ENCODE results near the gene CYB5B.

CYB5B gene, protein sequence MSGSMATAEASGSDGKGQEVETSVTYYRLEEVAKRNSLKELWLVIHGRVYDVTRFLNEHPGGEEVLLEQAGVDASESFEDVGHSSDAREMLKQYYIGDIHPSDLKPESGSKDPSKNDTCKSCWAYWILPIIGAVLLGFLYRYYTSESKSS

DNA sequence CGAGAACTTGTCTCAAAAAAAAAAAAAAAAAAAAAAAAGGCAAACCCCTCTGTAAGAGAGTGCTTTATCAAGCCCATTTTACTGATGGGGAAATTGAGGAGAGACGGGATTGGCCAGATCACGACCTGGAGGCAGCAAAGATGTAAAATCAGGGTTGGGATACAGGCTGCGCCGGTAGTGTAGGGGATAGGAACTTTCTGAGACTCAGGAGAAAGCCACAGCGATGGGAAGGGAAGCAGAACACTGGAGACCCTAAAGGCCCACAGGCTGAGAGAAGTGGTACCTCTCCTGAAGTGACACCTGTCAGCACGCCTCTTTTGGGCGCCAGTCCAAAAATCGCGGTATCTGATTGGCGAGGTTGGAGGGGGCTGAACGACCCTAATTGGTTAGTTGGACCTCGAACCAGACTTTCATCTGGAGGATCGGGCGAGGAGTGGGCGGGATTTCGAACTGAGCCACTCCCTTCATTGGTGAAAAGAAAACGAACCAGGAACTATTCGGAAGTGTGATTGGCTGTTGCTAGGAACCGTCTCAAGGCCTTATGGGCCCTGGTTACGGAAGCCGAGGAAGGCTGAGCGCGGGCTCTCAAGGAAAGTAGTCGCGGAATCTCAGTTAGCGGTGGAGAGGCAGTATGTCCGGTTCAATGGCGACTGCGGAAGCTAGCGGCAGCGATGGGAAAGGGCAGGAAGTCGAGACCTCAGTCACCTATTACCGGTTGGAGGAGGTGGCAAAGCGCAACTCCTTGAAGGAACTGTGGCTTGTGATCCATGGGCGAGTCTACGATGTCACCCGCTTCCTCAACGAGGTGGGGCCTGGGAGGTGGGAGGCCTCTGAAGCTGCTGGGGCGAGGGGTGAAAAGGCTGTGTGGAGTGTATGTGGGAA is at the start of gene CYB5B:
CYB5B (plus strand) TSS at position 567 of the 882 bp plus-strand sequence; CDS start at position 632, 65 bp downstream.
- peak; percentile 99 to 100 for DNase-seq

DNA sequence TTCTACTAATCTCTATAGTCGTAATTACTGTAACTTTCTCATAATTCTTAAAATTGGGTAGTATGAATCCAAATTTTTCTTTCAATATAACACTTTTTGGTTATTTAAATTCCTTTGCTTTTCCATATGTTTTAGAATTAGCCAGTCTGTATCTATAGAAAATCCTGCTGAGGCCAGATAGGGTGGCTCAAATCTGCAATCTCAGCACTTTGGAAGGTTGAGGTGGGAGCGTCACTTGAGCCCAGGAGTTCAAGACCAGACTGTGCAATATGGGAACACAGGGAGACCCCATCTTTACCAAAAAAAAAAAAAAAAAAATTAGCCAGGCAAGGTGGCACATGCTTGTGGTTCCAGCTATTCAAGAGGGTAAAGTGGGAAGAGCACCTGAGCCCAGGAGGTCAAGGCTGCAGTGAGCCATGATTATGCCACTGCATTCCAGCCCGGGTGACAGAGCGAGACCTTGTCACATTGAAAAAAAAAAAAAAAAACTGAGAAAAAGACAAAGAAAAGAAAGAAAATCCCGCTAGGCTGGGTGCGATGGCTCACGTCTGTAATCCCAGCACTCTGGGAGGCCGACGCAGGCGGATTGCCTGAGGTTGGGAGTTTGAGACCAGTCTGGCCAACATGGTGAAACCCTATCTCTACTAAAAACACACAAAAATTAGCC is 47.9 kb upstream of the CYB5B start:
- no peak for DNase-seq

DNA sequence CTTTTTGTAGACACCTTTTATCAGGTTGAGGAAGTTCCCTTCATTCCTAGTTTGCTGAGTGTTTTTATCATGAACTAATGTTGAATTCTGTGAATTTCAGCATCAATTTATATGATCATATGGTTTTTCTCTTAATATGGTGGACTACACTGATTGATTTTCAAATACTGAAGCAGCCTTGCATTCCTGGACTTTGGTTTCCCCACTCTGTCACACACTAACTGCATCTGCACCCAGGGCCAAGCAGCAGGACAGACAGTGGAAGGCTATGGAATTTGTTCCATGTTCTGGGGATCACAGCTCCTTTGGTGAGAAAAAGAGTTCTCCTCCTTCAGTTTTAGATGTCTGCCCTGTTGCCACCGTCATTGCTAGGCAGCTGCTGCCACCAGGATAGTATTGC is 46.4 kb upstream of the CYB5B start:
- DNase-seq: no peak

DNA sequence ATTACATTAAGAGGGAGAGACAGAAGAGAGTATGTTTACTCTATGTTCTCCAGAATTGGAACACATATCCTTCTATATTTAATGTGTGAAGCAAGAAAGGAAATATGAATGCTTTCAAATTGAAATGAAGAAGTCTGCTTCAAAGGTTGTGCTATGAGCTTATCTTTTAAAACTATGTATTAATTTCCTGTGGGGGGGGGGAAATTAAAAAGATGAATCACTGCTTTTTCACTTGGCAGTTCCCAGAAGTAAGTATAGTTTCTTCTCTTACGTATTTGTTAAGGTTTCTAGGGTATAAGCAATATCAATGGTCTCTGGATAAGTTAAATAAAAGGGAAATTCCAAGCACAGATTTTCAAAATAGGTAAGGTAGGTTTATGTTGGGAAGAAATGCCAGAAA is 45.7 kb upstream of the CYB5B start:
- DNase-seq: no peak

DNA sequence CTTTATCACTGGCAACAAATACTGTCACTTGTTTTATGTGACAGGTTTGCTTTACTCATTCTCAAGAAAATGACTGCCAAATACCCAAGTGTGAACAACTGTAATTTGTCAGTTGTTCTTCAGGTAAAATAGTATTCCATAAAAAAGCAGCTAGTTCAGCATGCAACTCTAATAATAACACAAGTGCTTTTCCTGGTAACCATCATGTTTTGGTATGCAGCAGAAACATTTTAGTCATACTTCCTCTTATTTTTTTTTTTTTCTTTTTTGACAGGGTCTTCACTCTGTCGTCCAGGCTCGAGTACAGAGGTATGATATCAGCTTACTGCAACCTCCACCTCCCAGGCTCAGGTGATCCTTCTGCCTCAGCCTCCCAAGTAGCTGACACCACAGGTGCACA is 43.2 kb upstream of the CYB5B start:
- DNase-seq: no peak

DNA sequence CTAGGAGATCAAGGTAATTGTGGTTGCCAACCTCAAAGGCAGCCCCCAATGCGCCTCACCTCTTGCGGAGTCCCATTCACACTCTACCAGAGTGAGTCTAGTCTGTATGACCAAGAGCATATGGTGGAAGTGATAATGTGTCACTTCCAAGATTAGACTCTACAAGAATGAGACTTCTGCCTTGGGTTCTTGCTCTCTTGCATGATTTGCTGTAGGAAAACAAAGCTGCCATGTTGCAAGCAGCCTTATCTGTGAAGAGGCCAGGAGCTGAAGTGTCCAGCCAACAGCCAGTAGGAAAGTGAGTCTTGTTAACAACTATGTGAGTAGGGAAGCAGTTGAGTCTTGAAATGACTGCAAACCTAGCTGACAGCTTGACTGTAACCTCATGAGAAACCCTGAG is 42.0 kb upstream of the CYB5B start:
- DNase-seq: no peak

DNA sequence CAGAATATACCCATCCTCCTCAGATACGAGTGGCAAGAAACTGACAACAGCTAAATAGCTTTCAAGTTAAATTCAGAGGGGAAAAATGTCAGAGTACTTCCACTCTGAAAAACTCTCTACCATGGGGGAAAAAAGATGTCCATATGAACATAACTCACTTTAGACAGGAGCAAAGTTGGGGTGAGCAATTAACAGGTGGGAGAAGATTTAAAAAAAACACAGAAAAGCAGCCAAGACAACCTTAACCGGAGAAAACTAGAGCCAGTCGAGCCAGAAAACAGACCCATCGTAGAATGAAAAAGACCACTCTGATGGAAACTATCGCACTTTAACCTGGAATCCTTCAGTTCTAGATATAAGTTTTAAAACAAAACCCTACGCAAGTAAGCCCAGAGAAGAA is 39.4 kb upstream of the CYB5B start:
- DNase-seq: no peak

DNA sequence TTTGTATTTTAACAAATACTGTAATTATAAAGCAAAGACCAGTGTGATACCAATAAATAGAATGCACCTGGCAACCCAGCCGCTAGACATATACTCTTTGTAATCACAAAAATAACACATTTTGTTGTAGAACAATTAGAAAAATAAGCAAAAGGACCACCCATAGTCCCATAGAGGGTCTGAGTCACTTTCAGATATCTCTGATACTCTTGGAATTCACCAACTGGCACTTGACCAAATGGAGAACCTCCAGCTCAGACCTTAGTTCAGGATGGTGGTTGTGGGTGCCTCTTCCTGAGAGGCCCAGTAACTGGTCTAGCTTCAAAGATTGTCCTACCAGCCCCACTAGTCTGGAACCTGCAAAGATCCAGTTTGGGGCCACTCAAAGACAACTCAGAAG is 37.8 kb upstream of the CYB5B start:
- DNase-seq: no peak

DNA sequence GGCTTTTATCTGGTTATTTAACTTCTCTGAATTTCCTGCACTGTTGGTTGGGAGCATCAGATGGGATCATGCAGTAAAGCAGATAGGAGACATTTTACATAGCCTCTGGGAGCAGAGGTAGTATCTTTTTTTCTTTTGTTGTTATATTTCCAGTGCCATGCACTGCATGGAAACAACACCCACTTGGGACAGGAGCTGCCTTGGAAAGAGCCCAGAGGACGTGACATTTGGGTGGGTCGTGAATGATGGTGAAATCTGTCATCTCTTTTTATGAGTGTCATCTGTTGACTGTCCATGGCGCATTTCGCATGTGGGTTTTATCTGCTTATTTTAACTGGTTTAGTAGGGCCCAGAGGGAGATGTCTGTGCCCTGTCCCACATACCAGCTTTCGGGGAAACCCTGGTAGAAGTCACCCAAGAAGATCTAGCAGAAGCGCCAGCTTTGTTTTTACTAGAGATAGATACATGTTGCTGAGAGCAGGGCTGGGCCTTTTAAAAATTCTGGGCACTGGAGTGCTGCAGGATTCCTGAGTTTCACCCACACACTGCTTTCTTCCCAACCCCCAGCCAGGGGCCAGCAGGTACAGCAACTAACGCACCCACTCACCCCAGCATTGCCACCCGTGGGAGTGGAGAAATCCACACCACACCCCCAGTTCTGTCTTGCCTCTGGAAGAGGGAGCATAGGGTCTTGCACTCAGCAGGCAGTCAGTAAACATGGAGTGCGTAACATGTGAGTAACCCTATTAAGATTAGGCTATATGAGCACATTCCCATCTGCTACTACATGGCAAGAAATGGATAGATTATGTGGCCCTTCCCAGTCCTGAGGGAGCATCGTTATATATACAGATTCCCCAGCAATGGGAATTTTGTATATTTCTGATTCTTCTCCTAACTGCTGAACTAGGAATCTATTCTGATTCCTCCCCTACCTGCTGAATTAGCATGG is 30.2 kb upstream of the CYB5B start:
- peak; percentile 40 to 81 for DNase-seq

DNA sequence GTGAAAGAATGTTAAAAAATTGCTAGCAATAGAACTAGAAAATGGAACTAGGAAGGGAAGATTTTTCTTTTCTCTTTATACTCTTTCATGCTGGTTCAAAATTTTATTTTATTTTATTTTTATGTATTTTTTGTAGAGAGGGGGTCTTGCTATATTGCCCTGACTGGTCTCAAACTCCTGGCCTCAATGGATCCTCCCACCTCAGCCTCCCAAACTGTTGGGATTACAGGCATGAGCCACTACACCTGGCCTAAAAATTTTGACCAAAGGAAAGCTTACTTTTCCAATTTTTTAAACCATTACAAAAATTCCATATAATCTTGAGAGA is 28.6 kb upstream of the CYB5B start:
- no peak for DNase-seq

DNA sequence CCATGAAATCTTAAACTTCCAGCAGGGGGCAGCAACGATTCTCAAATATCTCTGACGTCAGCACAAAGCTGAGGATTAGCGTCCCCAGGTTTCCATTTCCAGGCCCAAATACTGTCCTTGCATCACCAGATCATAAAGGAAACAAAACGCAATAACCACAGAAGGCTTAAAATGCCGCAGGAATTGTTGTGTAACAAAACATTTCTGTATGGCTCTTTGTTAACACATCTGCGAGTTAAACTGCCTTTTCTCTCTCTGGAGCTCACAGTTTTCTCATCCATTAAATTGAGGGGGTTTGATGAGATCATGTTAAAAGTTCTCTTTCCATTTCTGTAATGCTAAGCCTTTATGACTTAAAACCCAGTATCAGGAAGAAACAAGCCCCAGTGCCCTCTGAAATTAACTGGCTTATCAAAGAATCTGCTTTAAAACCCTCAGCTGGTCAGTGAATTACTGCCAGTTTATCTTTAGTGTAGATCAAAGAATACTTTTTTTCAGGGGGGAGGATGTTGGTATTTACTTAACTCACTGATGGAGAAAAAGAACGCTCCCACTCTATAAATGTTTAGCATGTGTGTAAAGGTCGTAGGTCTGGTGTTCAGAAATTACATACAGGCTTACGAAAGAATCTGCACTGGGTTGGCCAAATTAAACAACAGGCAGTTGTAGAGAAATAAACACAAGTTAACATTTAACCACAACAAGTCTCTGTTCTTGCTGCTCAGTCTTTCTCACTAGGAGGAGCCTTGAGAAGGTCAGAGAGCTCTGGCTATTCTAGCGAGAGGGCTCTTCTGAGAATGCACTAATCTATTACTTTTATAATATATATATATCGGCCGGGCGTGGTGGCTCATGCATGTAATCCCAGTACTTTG is 28.0 kb upstream of the CYB5B start:
- peak; percentile 76 to 85 for DNase-seq

DNA sequence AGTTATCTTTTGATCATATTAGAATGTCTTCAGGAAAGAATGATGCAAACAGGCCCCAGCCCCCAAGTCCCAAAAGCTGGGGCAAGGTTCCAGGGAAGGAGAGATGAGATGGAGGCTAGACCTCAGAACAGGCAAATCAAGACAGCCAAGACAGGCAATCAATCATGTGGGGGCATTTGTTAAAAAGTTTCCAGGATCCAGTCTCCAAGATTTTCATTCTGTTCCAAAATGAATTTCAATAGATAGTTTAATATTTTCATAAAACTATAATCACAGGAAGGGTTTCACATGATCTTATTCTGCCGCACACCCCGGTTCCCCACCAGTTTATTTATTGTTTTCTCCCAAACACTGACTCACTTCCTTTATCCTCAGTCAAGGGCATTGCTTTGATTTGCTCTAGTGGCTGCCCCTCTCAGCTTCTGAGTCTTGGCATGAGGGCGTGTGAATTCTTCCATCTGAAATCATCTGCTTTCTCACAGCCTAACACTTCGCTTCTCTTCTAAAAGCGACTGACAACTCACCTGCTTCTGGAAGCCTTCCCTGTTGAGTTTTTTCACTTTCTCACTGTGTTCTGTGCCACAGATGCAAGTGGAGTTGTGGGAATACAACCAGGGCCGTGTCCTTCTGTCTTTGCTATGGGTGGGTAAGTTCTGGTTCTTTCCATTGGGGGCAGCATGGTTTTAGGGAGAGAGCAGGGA is 26.4 kb upstream of the CYB5B start:
- DNase-seq: peak; percentile 30 to 68

DNA sequence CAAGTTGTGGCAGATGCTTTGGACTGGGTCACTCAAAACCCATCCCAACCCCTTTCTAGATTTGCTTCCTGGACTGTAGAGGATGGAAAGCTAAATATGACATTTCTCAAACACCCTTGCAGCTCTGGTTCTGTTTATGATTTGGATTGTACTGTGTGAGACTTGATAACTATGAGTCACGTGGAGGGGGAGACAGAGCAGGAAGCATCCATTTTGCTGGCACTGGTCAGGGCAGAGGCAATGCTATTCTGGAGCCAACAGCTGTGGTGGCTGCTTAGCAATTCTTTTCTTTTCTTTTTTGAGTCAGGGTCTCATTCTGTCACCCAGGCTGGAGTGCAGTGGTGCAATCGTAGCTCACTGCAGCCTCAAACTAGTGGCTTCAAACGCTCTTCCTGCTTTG is 25.1 kb upstream of the CYB5B start:
- DNase-seq: no peak

DNA sequence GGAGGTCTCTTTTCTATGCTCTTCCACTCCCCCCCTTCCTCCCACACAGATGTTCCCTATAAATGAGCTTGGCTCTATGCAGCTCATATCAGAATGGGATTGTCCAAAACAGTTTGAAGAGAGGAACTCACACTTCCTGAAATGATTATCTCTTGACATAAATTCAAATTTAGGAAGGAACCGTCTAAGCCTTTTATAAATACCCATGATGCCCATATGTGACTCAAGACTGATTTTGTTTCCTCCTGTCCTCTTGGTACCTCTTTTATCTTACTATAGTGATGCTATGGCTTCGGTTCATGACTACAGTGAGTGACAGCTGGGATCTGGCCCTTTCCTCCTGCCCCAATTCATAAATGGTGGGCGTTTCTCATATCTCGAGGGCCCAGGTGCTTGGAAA is 22.0 kb upstream of the CYB5B start:
- no peak for DNase-seq

DNA sequence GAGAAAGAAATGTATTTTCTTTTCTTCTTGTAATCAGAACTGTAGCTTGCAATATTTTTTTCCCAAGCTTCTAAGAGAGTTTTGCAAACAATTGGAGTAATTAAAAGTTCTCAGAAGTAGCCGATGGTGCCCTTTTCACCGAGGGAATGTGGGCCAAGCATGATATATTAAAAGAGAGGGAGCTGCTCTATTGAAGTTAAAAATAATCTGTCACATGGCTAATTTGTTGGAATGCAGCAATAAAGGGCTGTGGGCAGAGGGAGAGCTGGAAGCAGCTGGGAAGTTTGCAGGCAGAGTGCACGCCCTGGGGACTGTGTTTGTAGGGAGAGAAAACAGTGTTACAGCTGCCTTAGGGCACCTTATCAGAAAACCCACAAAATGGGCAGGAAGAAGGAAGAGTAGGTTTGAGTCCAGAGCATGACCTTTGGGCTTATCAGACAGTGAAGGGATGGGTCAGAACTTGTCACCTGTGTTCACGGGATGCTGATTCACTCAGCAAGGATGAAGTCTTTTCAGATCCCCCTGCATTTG is 20.1 kb upstream of the CYB5B start:
- DNase-seq: no peak

DNA sequence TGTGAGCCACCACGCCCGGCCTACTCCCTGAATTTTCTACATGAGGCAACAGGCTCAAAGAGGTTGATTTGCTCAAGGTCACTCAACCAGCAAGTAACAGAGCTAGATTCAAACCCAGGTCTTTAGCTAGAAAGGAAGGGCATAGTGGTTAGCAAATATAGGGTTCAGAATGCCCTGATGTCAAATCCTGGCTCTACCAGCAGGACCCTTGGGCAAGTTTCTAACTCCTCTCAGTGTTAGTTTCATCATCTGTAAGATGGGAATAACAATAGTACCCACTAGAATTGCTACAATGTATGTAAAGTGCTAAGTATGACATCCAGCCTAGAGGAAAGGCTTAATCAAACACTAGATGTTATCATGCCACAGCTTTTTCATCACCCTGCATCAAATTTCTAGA is 19.1 kb upstream of the CYB5B start:
- no peak for DNase-seq

DNA sequence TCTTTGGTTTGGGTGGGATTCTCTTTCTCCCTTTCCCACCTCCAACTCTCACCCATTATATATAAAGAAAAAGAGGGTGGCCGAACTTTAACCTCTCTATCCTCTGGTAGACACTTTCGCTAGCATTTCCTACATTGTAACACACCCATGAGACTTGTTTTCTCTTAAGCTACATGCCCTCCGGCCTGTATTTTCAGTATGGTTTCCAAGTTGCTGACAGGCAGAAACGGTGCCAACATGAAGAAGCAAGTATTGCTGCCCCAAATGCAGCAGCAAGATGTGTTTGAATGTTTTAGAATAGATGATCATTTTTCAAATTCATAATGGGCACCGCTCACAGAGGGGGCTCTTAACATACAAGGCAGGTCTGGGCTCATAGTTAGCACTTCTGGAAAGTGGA is 18.7 kb upstream of the CYB5B start:
- DNase-seq: no peak

DNA sequence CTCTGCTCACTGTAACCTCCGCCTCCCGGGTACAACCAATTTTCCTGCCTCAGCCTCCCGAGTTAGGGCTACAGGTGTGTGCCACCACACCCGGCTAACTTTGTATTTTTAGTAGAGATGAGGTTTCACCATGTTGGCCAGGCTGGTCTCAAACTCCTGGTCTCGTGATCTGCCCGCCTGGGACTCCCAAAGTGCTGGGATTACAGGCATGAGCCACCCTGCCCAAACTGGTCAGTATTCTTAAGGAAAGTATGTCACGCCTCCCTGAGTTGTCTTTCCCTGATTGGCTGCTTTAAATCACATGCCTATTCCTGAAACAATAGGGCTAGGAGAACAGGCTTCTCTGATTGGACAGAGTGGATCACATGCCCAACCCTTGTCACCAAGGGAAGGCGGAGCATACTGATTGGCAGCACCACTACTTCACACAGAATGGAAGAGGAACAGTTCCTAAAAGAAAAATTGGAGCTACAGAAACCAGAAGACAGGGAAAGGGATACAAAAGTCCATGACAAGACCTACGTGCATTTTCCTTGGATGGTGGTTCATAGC is 17.6 kb upstream of the CYB5B start:
- no peak for DNase-seq

DNA sequence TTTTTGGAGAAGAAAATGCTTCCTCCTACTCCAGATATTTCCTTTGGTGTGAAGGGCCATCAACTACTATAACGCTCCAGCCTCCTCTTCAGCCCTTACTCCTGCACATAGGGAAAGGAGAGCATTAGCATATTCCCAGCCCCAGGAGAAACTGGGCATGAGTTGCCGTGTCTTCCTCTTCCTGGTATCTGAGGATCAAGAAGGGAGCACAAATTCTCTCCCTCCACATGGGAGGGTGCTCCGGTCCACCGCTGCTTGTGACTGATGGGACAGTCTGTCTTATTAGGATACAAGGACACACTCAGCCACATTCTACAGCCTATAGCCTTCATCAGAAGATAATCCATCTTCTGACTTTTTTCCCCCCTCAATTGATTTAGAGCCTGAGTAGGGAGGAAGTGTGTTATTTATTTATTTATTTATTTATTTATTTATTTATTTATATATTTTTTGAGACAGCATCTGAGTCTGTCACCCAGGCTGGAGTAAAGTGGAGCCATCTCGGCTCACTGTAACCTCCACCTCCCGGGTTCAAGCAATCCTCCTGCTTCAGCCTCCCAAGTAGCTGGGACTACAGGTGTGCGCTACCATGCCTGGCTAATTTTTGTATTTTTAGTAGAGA is 16.6 kb upstream of the CYB5B start:
- DNase-seq: no peak

DNA sequence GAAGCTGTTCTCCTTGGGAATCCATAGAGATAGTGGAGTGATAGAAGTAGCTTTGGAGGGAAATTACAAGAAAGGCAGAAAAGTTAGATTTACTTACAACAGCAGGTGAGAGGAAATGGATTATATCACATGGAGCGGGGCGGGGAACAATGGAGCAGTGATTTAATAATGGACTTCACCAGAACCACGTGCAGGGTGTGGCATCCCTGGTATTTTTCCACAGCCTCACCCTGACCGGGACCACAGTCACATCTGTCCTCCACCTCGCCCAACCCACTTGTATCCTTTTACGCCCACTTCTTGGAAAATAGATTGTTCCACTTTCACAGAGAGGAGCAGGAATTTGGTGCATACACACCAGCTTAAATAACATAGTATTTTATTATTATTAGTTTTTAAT is 15.9 kb upstream of the CYB5B start:
- DNase-seq: no peak
